WI38 (cell line): ENCODE results near the gene CD200R1L.

Experiments
- H3K4me3 ChIP-seq: 2 replicates; pipeline ENCODE4 v1.5.1; 2011; ENCODE audit warnings: low read depth, mild to moderate bottlenecking, control low read depth, low read length
- TF ChIP-seq, protein P1 (sequence below): IDR thresholded peaks from 2 replicates; pipeline ENCODE4 v1.5.1; 2012; ENCODE audit warnings: low read depth, mild to moderate bottlenecking, control low read depth, low read length

CD200R1L gene

DNA sequence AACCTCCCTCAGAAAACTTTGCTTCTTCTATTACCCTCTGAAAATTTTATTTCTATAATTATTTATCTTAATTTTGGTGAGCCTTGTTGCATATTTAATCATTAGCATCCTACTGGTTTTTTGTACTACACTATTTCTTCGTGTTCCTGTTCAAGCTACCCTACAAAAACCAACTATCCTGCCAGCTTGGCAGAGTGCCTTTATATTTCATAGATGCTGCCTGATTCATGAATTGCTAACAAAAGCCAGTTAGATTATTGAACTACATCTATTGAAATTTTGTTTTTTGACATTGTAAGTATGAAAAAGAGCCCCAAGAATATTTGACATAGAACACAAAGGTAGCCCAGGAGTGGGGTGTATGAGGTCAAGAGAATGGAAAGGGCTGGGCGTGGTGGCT is 78.9 kb downstream of the CD200R1L start:
- TF ChIP-seq, protein P1, sequence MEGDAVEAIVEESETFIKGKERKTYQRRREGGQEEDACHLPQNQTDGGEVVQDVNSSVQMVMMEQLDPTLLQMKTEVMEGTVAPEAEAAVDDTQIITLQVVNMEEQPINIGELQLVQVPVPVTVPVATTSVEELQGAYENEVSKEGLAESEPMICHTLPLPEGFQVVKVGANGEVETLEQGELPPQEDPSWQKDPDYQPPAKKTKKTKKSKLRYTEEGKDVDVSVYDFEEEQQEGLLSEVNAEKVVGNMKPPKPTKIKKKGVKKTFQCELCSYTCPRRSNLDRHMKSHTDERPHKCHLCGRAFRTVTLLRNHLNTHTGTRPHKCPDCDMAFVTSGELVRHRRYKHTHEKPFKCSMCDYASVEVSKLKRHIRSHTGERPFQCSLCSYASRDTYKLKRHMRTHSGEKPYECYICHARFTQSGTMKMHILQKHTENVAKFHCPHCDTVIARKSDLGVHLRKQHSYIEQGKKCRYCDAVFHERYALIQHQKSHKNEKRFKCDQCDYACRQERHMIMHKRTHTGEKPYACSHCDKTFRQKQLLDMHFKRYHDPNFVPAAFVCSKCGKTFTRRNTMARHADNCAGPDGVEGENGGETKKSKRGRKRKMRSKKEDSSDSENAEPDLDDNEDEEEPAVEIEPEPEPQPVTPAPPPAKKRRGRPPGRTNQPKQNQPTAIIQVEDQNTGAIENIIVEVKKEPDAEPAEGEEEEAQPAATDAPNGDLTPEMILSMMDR: no peak
- no peak overlapping the region for H3K4me3 ChIP-seq

DNA sequence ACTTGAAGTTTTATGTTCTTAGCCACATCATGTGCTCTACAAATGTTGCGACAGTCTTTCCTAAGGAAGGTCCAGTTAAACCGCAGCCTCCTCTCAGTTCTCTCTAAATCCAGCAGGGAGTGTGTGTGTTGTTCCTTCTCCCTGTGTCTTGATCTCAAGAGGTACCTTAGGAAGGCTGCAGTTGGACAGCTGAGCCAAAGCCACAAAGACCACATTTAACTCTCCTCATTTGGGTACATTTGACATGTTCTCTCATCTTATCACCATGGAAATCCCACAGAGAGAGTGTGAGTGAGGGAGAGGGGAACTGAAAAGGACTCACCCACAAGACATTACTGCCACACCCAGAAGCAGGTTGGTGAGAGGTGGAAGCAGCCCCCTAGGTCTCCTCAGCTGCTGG is 79.5 kb downstream of the CD200R1L start:
- H3K4me3 ChIP-seq: no peak overlapping the region
- TF ChIP-seq, protein P1: no peak
